SK-N-SH treated with all-trans-retinoic acid at 6 μM for 48 hours (cell line): ENCODE data around the gene KLHDC10.

Experiments used
- CREB5 ChIP-seq: fragments of 250-450 bp; sonication (Bioruptor Pico); IDR thresholded peaks from 2 replicates; pipeline ENCODE4 v1.5.1; 2020; ENCODE audit warnings: low read depth, mild to moderate bottlenecking, moderate library complexity
- ESRRG ChIP-seq: fragments of 250-450 bp; sonication (Bioruptor Pico); IDR thresholded peaks from 2 replicates; pipeline ENCODE4 v1.6.1; 2021; ENCODE audit warnings: mild to moderate bottlenecking
- ISL1 ChIP-seq: fragments of 250-450 bp; sonication (Bioruptor Pico); IDR thresholded peaks from 2 replicates; pipeline ENCODE4 v2.1.2; 2022; ENCODE audit warnings: mild to moderate bottlenecking, moderate library complexity
- PPARA ChIP-seq: fragments of 250-450 bp; sonication (Bioruptor Pico); IDR thresholded peaks from 2 replicates; pipeline ENCODE4 v1.5.0; 2020; ENCODE audit warnings: mild to moderate bottlenecking, borderline replicate concordance
- RARB ChIP-seq: fragments of 250-450 bp; sonication (Bioruptor Pico); IDR thresholded peaks from 2 replicates; pipeline ENCODE4 v1.8.0; 2021; ENCODE audit warnings: mild to moderate bottlenecking, moderate library complexity
- SNAI2 ChIP-seq: fragments of 250-450 bp; sonication (Bioruptor Pico); IDR thresholded peaks from 2 replicates; pipeline ENCODE4 v1.5.0; 2020; ENCODE audit warnings: mild to moderate bottlenecking, moderate library complexity
- ZFP3 ChIP-seq: fragments of 250-450 bp; sonication (Bioruptor Pico); IDR thresholded peaks from 2 replicates; pipeline ENCODE4 v1.5.0; 2020; ENCODE audit warnings: mild to moderate bottlenecking, moderate library complexity
- TF ChIP-seq, protein P1 (sequence below): fragments of 250-450 bp; sonication (Bioruptor Pico); IDR thresholded peaks from 2 replicates; pipeline ENCODE4 v1.5.0; 2020; ENCODE audit warnings: mild to moderate bottlenecking, moderate library complexity

DNA sequence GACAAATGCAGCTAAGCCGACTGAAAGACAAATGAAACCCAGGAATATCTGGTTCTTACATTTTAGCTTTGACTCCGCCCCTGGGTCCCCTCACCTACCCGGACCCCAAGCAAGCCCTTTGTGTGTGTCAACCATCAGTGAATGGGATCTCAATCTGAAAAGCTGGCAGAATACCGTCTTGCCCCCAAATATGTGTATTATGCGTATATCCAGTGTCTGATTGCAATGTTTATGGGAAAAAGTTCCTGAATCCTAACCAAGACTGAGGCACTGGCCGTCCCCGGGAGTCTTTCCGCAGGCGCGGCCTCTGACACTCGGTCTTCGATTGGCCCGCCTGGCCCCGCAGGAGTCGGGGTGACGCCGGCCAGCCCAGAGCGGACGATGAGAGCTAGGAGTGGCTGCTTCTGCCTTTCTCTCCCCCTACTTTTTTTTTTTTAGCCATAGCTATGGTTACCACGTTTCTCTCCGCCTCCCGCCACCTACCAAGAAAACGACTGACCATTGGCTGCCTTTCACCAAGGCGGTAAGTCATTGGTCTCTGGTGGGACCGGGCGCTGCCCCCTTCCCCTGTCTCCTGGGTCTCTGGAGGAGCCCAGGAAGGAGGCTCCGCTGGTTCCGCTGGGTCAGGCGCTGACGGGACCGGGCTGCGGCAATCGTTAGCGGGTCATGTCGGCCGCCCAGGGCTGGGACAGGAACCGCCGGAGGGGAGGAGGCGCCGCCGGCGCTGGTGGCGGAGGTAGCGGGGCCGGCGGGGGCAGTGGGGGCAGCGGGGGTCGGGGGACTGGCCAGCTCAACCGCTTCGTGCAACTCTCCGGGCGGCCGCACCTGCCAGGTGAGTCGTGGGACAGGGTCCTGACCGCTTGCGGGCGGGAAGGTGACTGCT, at the start of gene KLHDC10:
- TF ChIP-seq SNAI2 (CRISPR knock-in tag), result no peak
- TF ChIP-seq RARB (CRISPR knock-in tag), result no peak
- TF ChIP-seq, protein P1, sequence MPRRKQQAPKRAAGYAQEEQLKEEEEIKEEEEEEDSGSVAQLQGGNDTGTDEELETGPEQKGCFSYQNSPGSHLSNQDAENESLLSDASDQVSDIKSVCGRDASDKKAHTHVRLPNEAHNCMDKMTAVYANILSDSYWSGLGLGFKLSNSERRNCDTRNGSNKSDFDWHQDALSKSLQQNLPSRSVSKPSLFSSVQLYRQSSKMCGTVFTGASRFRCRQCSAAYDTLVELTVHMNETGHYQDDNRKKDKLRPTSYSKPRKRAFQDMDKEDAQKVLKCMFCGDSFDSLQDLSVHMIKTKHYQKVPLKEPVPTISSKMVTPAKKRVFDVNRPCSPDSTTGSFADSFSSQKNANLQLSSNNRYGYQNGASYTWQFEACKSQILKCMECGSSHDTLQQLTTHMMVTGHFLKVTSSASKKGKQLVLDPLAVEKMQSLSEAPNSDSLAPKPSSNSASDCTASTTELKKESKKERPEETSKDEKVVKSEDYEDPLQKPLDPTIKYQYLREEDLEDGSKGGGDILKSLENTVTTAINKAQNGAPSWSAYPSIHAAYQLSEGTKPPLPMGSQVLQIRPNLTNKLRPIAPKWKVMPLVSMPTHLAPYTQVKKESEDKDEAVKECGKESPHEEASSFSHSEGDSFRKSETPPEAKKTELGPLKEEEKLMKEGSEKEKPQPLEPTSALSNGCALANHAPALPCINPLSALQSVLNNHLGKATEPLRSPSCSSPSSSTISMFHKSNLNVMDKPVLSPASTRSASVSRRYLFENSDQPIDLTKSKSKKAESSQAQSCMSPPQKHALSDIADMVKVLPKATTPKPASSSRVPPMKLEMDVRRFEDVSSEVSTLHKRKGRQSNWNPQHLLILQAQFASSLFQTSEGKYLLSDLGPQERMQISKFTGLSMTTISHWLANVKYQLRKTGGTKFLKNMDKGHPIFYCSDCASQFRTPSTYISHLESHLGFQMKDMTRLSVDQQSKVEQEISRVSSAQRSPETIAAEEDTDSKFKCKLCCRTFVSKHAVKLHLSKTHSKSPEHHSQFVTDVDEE (CRISPR knock-in tag), result no peak
- TF ChIP-seq CREB5 (CRISPR knock-in tag), result no peak
- TF ChIP-seq ISL1 (CRISPR knock-in tag), result no peak
- TF ChIP-seq ESRRG, result no peak
- TF ChIP-seq ZFP3, result no peak
- TF ChIP-seq PPARA (CRISPR knock-in tag), result no peak
